ENCODE results near the gene LRIT2.

The LRIT2 gene

DNA sequence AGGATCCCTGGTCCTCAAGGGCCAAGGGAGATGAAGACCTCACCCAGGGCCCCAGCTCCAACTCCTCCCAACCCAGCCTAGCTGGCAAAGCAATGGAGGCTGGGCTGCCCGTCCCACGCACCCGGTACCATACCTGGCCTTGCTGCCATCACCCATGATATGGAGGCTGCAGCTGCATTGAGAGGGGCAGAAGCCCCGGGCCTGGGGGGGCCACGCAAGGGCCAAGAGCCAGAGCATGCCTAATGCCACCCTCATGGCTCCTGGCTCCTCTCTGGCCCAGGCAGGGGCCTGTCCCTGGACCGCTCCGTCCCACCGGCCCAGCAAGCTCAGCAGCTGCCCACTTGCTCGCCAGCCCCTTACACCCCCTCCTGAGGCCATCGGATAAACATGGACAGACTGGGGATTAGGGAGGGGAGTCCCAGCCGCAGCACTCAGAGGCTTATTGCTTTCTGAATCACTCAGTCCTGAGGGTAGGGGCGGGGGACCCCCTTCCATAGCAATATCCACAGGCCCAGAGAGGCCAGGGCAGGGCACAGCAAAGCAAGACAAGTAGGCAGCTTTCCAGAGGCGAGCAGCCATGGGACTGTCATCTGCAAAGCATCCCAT lies 15.9 kb upstream of the LRIT2 start, which contains the start of gene LRIT1:
LRIT1 (minus strand) TSS at position 362 of the 606 bp plus-strand sequence; CDS start at position 255, 107 bp downstream.
- DNase-seq (ENCODE audit: low read depth in 1 of 2, low spot score in 1 of 2) = no peak

DNA sequence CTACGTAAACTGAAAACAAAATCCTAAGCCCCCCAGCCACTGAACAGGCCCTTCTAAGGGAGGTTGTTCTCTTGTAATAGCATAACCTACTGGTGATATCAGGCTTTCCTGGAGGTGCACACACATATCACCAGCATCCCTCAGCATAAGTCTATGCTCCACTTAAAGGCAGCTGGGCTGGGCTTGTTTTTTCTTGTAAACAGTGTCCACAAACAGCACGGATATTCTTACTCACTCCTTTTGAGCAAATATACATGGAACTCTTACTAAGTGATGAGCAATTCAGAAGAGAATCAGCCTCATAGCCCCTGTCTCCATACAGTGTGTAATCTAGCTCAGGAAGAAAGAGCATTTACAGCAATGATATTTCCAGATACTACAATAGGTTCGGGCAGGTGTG lies 13.6 kb upstream of the LRIT2 start:
- no peak for DNase-seq (ENCODE audit: low read depth in 1 of 2, low spot score in 1 of 2)

GRCh38 chr10:84237199-84238051 lies 12.1 kb upstream of the LRIT2 start:
- DNase-seq (ENCODE audit: low read depth in 1 of 2, low spot score in 1 of 2) = no peak

DNA sequence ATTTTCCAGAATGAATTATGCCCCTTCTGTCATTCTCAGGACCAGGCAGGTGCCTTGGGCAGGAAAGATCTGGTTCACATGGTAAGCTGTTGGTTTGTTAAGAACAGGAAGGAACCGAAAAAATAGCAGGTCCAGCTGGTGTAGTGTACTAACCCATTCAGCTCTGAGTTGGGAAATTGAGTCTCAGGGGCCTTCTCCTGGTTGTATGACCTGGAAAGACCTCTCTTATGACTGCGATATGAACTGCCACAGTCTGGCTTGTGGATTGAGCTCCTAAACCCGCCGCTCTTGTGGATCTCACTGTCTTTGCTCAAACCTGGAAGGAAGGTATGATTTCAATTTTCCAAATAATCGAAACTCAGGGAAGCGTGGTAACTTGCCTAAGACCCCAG lies 11.5 kb upstream of the LRIT2 start:
- no peak for DNase-seq (ENCODE audit: low read depth in 1 of 2, low spot score in 1 of 2)

GRCh38 chr10:84235096-84235495 lies 9.8 kb upstream of the LRIT2 start:
- no peak for DNase-seq (ENCODE audit: low read depth in 1 of 2, low spot score in 1 of 2)

DNA sequence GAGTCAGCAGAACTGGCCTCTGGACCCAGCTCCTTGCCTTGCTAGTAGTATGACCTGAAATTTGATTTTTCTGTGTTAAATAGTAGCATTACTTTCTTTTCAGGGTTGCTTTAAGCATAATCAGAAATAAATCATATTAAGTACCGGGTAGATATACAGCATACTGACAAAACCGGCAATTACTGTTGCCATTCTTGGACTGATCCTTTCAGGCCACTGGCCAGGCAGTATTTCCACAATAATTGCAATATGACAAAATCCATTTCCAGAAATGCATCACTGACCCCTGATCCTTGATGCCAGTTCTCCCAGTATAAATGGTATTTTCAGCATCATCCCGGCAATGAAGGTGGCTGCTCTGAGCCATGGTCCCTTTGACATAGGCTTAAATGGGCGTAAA lies 9.1 kb upstream of the LRIT2 start:
- no peak for DNase-seq (ENCODE audit: low read depth in 1 of 2, low spot score in 1 of 2)

DNA sequence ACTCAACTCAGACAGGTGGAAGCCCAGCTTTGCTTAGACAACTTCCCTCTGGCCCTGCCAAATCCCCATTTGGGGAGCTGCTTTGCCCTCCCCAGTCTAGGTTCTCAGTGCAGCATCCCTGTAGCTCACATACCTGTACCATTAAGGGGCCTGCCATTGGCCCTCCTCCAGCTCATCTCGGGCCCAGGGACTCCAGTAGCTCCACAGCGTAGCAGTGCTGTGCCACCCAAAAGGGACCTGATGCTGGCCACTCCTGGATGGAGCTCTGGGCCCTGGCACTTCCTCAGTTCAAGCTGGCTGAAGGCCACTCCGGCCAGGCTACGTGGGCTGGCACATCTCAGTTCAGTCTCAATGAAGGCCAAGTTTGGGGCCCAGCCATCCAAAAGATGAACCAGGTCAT lies 8.6 kb upstream of the LRIT2 start:
- no peak for DNase-seq (ENCODE audit: low read depth in 1 of 2, low spot score in 1 of 2)

GRCh38 chr10:84232376-84232775 lies 7.0 kb upstream of the LRIT2 start:
- no peak for DNase-seq (ENCODE audit: low read depth in 1 of 2, low spot score in 1 of 2)

DNA sequence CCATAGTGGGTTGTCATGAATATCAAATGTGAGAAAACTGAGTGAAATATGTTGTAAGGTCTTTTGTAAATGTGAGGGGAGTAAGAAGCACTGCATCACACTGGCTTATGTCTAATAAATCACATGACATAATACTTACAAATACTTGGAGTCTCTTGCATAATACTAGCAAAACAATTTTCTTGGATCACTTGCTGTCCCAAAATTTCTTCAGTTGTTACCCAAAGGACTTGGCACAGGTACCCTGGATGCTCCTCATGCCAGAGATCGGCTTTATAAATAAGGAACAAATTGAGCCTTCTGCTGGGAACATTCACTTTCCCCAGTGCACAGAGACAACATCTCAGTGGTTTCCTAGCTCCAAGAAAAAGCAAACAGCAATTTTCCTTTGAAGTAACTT lies 5.0 kb upstream of the LRIT2 start:
- no peak for DNase-seq (ENCODE audit: low read depth in 1 of 2, low spot score in 1 of 2)

GRCh38 chr10:84227810-84228209 lies 2.5 kb upstream of the LRIT2 start:
- no peak for DNase-seq (ENCODE audit: low read depth in 1 of 2, low spot score in 1 of 2)

DNA sequence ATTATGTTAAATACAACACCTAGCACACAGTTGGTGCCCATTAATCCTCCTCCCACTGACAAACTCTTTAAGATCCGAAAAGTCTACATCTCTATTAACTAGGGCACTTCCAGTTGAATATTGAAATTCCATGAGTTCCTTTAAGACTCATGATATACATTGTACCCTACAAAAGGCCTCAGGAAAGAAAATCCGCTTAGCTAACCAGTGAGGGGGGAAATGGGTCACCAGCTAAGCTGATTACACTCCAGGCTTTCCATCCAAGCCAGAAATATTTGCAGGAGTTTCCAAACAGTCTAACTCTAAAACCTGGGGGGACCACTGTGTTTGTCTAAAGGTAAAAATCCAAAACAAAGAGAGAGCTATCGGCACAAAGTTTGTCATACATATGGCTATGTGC lies 1.3 kb upstream of the LRIT2 start:
- no peak for DNase-seq (ENCODE audit: low read depth in 1 of 2, low spot score in 1 of 2)

DNA sequence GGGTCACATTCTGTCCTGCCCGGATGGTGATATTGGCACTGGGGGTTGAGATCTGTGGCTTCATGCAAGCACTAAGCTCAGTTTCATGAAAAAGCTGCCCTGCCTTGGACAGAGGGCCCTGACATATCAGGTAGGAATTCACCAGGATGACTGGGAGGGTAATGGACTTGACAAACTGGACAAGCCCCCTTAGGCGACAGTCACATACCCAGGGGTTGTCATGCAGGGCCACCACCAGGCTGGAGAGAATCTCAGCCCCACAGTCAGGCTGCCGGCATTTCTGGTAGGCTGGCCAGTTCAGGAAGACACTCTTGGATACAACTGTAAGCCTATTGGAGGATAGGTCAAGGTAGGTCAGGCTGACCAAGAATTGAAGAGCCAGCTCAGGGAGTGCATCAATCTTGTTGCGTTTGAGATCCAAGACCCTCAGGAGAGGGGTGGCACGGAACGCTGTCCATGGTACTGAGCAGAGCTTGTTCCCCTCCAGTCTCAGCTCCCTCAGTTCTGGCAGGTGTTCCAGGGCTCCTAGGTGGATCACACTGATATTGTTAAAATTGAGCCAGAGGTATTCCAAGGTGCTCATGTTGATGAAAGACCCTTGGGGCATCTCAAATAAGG lies 824 bp downstream of the LRIT2 start:
- DNase-seq (ENCODE audit: low read depth in 1 of 2, low spot score in 1 of 2) = no peak

DNA sequence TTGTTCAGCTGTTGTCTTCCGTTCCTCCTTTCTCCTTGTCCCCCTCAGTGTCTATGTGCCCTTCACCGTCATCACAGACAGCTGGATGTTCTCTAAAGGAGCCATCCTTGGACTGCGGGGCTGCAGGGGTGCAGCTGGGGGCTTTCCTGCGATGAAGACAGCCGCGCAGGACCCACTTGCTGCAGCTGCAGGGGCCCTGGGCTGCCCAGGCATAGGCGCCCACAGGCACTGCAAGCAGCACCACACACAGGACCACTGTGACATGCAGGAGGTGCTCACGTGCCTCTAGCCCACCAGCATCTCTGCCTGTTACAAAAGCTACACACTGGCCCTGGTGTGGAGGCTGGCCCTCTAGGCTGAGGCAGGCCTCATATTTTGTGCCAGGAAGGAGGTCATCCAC lies 3.4 kb downstream of the LRIT2 start:
- DNase-seq (ENCODE audit: low read depth in 1 of 2, low spot score in 1 of 2) = no peak

- DNase-seq (ENCODE audit: low read depth in 1 of 2, low spot score in 1 of 2) = no peak
Measured at GRCh38 chr10:84217746-84218145, 7.6 kb downstream of the LRIT2 start.

DNA sequence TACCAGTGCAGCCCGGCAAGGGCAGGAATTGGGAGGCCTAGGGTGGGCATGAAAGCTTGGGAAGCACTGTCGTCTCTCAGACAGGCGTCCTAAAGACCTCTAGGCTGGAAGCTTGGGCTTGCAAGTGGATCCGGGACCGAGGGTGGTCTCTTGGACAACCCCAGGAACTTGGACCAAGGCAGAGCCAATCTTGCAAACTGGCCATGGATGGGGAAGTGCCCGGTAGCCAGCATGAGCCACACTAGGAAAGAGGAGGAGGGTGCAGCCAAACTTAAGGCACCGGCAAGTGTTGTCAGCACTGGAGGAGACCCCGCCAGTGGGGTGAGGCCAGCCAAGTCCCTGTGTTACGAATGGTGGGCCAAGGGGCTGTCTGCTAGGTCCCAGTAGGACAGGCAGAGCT lies 8.5 kb downstream of the LRIT2 start:
- no peak for DNase-seq (ENCODE audit: low read depth in 1 of 2, low spot score in 1 of 2)

DNA sequence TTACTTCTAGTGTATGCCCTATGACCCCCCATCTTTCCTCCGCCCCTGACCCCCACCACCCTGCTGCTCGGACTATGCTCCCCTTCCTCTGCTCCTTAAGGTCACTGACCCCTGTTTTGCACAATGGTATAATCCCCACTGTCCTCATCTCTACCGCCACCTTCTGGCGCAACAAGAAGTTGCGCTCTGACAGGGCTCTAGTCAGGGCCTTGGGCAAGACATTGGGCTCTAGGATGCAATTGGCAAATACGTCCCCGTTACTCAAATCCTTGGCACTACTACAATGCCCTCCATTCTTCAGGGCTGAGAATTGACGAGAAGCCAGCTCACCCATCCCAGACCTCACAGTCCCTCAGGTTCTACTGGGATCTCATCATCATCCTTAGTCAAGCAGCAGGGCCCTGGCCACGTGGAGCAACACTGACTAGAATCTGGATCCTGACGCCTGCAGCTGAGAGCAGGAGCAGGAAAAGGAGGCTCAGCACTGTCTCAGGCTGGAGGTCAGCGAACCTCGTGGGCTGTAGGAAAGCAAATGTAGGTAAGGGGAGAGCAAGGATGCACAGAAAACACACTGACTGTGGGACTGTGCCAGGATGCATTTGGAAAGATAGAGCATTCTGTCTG lies 10.6 kb downstream of the LRIT2 start:
- no peak for DNase-seq (ENCODE audit: low read depth in 1 of 2, low spot score in 1 of 2)

DNA sequence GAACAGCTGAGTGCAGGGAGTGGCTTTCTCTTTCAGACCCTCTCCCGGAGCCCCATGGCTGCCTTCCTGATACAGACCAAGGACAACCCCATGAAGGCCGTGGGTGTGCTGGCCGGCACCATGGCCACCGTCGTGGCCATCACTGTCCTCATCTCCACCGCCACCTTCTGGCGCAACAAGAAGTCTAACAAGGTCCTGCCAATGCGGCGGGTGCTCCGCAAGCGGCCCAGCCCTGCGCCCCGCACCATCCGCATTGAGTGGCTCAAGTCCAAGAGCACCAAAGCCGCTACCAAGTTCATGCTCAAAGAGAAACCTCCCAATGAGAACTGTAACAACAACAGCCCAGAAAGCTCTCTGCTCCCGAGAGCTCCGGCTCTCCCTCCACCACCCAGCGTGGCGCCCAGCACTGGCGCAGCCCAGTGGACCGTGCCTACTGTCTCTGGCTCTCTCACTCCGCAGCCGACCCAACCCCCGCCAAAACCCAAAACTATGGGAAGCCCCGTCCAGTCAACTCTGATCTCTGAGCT lies 11.2 kb downstream of the LRIT2 start:
- DNase-seq (ENCODE audit: low read depth in 1 of 2, low spot score in 1 of 2) = no peak

GRCh38 chr10:84213076-84213475 lies 12.3 kb downstream of the LRIT2 start:
- no peak for DNase-seq (ENCODE audit: low read depth in 1 of 2, low spot score in 1 of 2)

DNA sequence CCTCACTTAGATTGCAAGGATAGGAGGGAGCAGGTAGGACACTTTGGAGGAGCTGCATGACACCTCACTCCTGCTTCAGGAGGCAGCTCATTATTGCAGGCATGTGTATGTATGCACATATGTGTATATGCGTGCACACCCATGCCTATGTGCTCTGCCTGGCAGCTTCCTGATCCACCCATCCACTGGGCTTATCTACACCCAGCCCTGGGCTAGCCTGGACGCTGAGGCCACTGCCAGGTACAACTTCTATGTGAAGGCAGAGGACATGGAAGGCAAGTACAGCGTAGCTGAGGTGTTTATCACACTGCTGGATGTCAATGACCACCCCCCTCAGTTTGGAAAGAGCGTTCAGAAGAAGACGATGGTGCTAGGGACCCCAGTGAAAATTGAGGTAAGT lies 13.3 kb downstream of the LRIT2 start:
- no peak for DNase-seq (ENCODE audit: low read depth in 1 of 2, low spot score in 1 of 2)

DNA sequence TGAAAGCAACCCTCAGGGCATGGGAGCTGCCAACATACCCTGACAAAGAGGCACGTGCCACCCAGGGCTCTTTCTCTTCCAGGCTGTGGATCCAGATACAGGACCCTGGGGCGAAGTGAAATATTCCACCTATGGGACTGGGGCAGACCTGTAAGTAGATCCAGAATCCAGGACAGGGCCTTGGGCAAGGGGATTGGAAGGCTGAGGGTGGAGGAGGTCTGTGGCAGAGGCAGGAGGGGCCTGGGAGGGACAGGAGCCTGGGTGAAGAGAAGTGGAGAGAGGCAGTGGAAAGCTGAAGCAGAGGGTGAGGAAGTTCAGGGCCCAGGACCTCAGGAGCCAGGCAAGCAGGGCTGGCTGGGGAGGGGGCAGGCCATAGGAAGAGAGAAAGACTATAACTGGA lies 13.8 kb downstream of the LRIT2 start:
- DNase-seq (ENCODE audit: low read depth in 1 of 2, low spot score in 1 of 2) = no peak

DNA sequence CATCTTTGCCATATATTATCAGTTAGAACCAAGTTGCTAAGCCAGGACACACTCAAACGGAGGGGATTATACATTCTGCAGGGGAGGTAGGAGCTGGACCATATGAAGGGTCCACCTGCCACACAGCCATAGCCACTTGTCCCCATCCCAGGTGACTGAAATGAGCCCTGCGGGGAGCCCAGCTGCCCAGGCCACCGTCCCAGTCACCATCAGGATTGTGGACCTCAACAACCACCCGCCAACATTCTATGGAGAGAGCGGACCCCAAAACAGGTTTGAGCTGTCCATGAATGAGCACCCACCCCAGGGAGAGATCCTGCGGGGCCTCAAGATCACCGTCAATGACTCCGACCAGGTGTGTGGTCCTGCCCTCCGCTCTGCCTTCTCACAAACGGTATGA lies 17.3 kb downstream of the LRIT2 start:
- no peak for DNase-seq (ENCODE audit: low read depth in 1 of 2, low spot score in 1 of 2)
